Common myeloid progenitor, CD34-positive (primary cell): Measurements from ENCODE around the gene MAL.

Experiments used
- CTCF ChIA-PET: fragments of 350-600 bp; sonication (Branson Sonifier 250); formaldehyde crosslinking; loops from one replicate; lab custom pipeline; 2021; ENCODE audit warnings: antibody characterized with exemption; lab: Charles Lee
- POLR2A ChIA-PET: fragments of 350-600 bp; sonication (Branson Sonifier 250); formaldehyde crosslinking; loops from one replicate; lab custom pipeline; 2021; ENCODE audit warnings: antibody characterized with exemption; lab: Charles Lee
- DNase-seq, 3 donors: peaks; one replicate each; pipeline versions ENCODE4 v3.0.0 to v3.0.0-alpha.2; 2013
- H3K27ac ChIP-seq, 2 experiments: 1 replicate in 1 of 2; 2 replicates in 1 of 2; pipeline ENCODE4 v1.7.0; 2013; ENCODE audit warnings: inconsistent platforms in 2 of 2, low read length in 2 of 2, mild to moderate bottlenecking in 2 of 2, low read depth in 1 of 2, moderate library complexity in 1 of 2; ENCODE audit not compliant: severe bottlenecking in 2 of 2, insufficient read depth in 1 of 2, poor library complexity in 1 of 2
- H3K27me3 ChIP-seq, 5 experiments: replicated peaks in 2 of 5; 1 replicate in 3 of 5; 2 replicates in 2 of 5; pipeline versions ENCODE4 v1.6.1 to v1.7.0; 2013; ENCODE audit warnings: low read length in 4 of 5, mild to moderate bottlenecking in 2 of 5, moderate library complexity in 2 of 5, inconsistent platforms in 1 of 5; ENCODE audit not compliant: insufficient read depth in 5 of 5, control insufficient read depth in 4 of 5
- H3K36me3 ChIP-seq, 4 experiments: 1 replicate in 2 of 4; 2 replicates in 2 of 4; pipeline versions ENCODE4 v1.6.1 to v1.7.0; 2013; ENCODE audit warnings: low read length in 3 of 4, control low read depth in 1 of 4, mild to moderate bottlenecking in 1 of 4; ENCODE audit not compliant: control insufficient read depth in 4 of 4, insufficient read depth in 4 of 4
- H3K4me1 ChIP-seq, 4 experiments: 1 replicate in 3 of 4; 2 replicates in 1 of 4; pipeline versions ENCODE4 v1.6.1 to v1.7.1; 2013; ENCODE audit warnings: low read length in 3 of 4, mild to moderate bottlenecking in 3 of 4, control low read depth in 1 of 4, inconsistent platforms in 1 of 4, moderate library complexity in 1 of 4; ENCODE audit not compliant: control insufficient read depth in 4 of 4, insufficient read depth in 4 of 4; ENCODE audit errors: control extremely low read depth in 1 of 4
- H3K4me3 ChIP-seq, 7 experiments: 1 replicate in 4 of 7; 2 replicates in 3 of 7; pipeline versions ENCODE4 v1.5.1 to v1.7.0; 2013; ENCODE audit warnings: mild to moderate bottlenecking in 7 of 7, low read length in 6 of 7, moderate library complexity in 6 of 7, inconsistent platforms in 2 of 7, low read depth in 2 of 7, control low read depth in 1 of 7; ENCODE audit not compliant: insufficient read depth in 4 of 7, control insufficient read depth in 1 of 7; ENCODE audit errors: extremely low read depth in 1 of 7
- H3K9me3 ChIP-seq, 5 experiments: 1 replicate in 4 of 5; 2 replicates in 1 of 5; pipeline versions ENCODE4 v1.6.1 to v1.7.1; 2013; ENCODE audit warnings: low read length in 4 of 5, mild to moderate bottlenecking in 2 of 5, inconsistent platforms in 1 of 5, low read depth in 1 of 5, moderate library complexity in 1 of 5; ENCODE audit not compliant: control insufficient read depth in 4 of 5, insufficient read depth in 2 of 5; ENCODE audit errors: control extremely low read depth in 1 of 5
- WGBS: methylation state at CpG from one replicate; pipeline ENCODE4 v1.1.5; 2013; ENCODE audit not compliant: insufficient coverage; 5-methylcytosine and 5-hydroxymethylcytosine counted together

The MAL gene

GRCh38 chr2:95076705-95077529 is 51.4 kb downstream of the MAL start:
- H3K27ac ChIP-seq, result no peak overlapping the region
- ChIA-PET CTCF (interaction anchor here (1.0 to 7.6 kb wide), 8 partner anchors 7 to 54 kb away, joined by 3 to 52 read pairs (median 8); partner anchors contain the start of gene MAL), POLR2A (interaction anchor here (0.5 kb wide), 1 partner anchor 64 kb away, joined by 3 read pairs; no protein-coding TSS in a partner anchor)
- no peaks in the 10 kb centered on the region for H3K9me3 ChIP-seq
- H3K27me3 ChIP-seq, result peaks cover 0 to 11% (median 3%) of the 10 kb centered on the region in 5 experiments
- no peaks in the 10 kb centered on the region for H3K36me3 ChIP-seq
- WGBS, result 7% methylated on average over 37 of the region's 44 CpGs
- peak overlapping the region; percentile 19 to 79 (median 69) for H3K4me3 ChIP-seq
- H3K4me1 ChIP-seq, result peaks cover 0 to 38% (median 33%) of the 10 kb centered on the region in 4 experiments
- DNase-seq, result peak; percentile 54 to 82 (median 79)

GRCh38 chr2:95077530-95077825 is 52.0 kb downstream of the MAL start:
- ChIA-PET POLR2A (no interaction called here), CTCF (interaction anchor here (1.0 to 7.6 kb wide), 6 partner anchors 9 to 54 kb away, joined by 3 to 52 read pairs (median 18); partner anchors contain the start of gene MAL)
- H3K36me3 ChIP-seq, result no peaks in the 10 kb centered on the region
- H3K27ac ChIP-seq, result no peak overlapping the region
- no peak overlapping the region for H3K4me3 ChIP-seq
- 50% methylated on average over 1 of the region's 3 CpGs for WGBS
- no peaks in the 10 kb centered on the region for H3K9me3 ChIP-seq
- peaks cover 0 to 38% (median 33%) of the 10 kb centered on the region in 4 experiments for H3K4me1 ChIP-seq
- peaks cover 0 to 11% (median 3%) of the 10 kb centered on the region in 5 experiments for H3K27me3 ChIP-seq
- DNase-seq, result peak in 2 of 3 donors; percentile 26 to 36

- WGBS, result 93% methylated on average over 10 of the region's 10 CpGs
- H3K4me1 ChIP-seq, result peaks cover 0 to 38% (median 33%) of the 10 kb centered on the region in 4 experiments
- POLR2A ChIA-PET, result interaction anchor here (0.7 kb wide), 1 partner anchor 24 kb away, joined by 3 read pairs; no protein-coding TSS in a partner anchor
Measured at GRCh38 chr2:95077861-95078603, 52.5 kb downstream of the MAL start.

GRCh38 chr2:95079199-95079683 is 53.7 kb downstream of the MAL start:
- 71% methylated on average over 4 of the region's 7 CpGs for WGBS
- CTCF ChIA-PET, result interaction anchor here (0.8 to 7.6 kb wide), 13 partner anchors 8 to 66 kb away, joined by 3 to 52 read pairs (median 4); partner anchors contain the start of genes MAL and MRPS5
- Histone ChIP-seq H3K27ac (no peak overlapping the region), H3K4me3 (no peak overlapping the region), H3K9me3 (no peaks in the 10 kb centered on the region), H3K36me3 (no peaks in the 10 kb centered on the region), H3K27me3 (peaks cover 0 to 11% (median 3%) of the 10 kb centered on the region in 5 experiments), H3K4me1 (peaks cover 0 to 31% (median 27%) of the 10 kb centered on the region in 4 experiments)
- POLR2A ChIA-PET, result no interaction called here
- no peak for DNase-seq

More at GRCh38 chr2:95077861-95078603, 52.5 kb downstream of the MAL start:
- peaks cover 0 to 11% (median 3%) of the 10 kb centered on the region in 5 experiments for H3K27me3 ChIP-seq
- CTCF ChIA-PET, result interaction anchor here (1.0 to 7.6 kb wide), 11 partner anchors 9 to 82 kb away, joined by 3 to 52 read pairs (median 6); partner anchors contain the start of gene MAL
- no peaks in the 10 kb centered on the region for H3K36me3 ChIP-seq
- H3K27ac ChIP-seq, result no peak overlapping the region
- no peak overlapping the region for H3K4me3 ChIP-seq
- DNase-seq, result no peak
- no peaks in the 10 kb centered on the region for H3K9me3 ChIP-seq

- Histone ChIP-seq H3K4me1 (no peaks in the 10 kb centered on the region), H3K9me3 (no peaks in the 10 kb centered on the region), H3K36me3 (peaks cover 5 to 27% (median 13%) of the 10 kb centered on the region in 4 experiments), H3K27me3 (peaks cover 0 to 9% (median 3%) of the 10 kb centered on the region in 5 experiments), H3K4me3 (no peak overlapping the region), H3K27ac (no peak overlapping the region)
- DNase-seq, result no peak
- ChIA-PET POLR2A (no interaction called here), CTCF (no interaction called here)
- 86% methylated on average over 1 of the region's 2 CpGs for WGBS
Measured at GRCh38 chr2:95082477-95082876, 57.0 kb downstream of the MAL start.

GRCh38 chr2:95086017-95086416 is 60.5 kb downstream of the MAL start:
- no peak for DNase-seq
- 100% methylated on average over 1 of the region's 1 CpG for WGBS
- peaks cover 17 to 52% (median 34%) of the 10 kb centered on the region in 4 experiments for H3K36me3 ChIP-seq
- ChIA-PET CTCF (no interaction called here), POLR2A (no interaction called here)
- H3K27ac ChIP-seq, result no peak overlapping the region
- no peaks in the 10 kb centered on the region for H3K27me3 ChIP-seq
- no peaks in the 10 kb centered on the region for H3K4me1 ChIP-seq
- H3K4me3 ChIP-seq, result no peak overlapping the region
- H3K9me3 ChIP-seq, result no peaks in the 10 kb centered on the region
